ENCODE measurements around the gene ISG15. TPM values are rescaled to one million over a fixed set of nuclear protein-coding genes. Genes with fewer than 3 reads are reported as not detected.

ISG15 gene
- total and polyA plus RNA-seq, 12 donors = 9.8 to 186 (median 29.1) TPM

- Histone ChIP-seq H3K4me3 (peak overlapping the region; percentile 24 to 64 (median 58)), H3K27me3 (peaks cover 18 to 73% (median 62%) of the 10 kb centered on the region in 7 donors), H3K4me1 (peaks cover 4 to 35% (median 25%) of the 10 kb centered on the region in 9 donors), H3K27ac (no peak overlapping the region), H3K36me3 (peaks cover 0 to 15% (median 0%) of the 10 kb centered on the region in 9 donors), H3K9me3 (no peaks in the 10 kb centered on the region)
- 1 to 2% methylated on average over 42 to 48 of the region's 48 CpGs for WGBS, 2 donors
- peak in 6 of 8 donors; percentile 5 to 35 (median 20) for ATAC-seq
- TF ChIP-seq CTCF (IDR thresholded peaks at IDR 0.05) = peak in 8 of 9 donors; percentile 15 to 55 (median 41)
- no peak for DNase-seq
- intact Hi-C loops (cut with DNase I) = no loop called here
Measured at GRCh38 chr1:1058921-1059493, 45.7 kb downstream of the ISG15 start.

GRCh38 chr1:1059494-1060280 is 46.4 kb downstream of the ISG15 start:
- peak; percentile 83 to 91 for DNase-seq
- ATAC-seq = peak; percentile 82 to 93 (median 87)
- Histone ChIP-seq H3K27me3 (peaks cover 22 to 80% (median 69%) of the 10 kb centered on the region in 7 donors), H3K36me3 (peaks cover 0 to 8% (median 0%) of the 10 kb centered on the region in 9 donors), H3K9me3 (no peaks in the 10 kb centered on the region), H3K4me1 (peaks cover 4 to 38% (median 28%) of the 10 kb centered on the region in 9 donors), H3K4me3 (peak overlapping the region; percentile 24 to 64 (median 58)), H3K27ac (no peak overlapping the region)
- TF ChIP-seq CTCF (IDR thresholded peaks at IDR 0.05) = peak in 2 of 9 donors; percentile 2 to 3
- WGBS, 2 donors = 4 to 5% methylated on average over 43 to 68 of the region's 69 CpGs
- intact Hi-C loops (cut with DNase I) = loop anchor here in 5 of 10 donors (5.0 to 10.0 kb wide), 3 partner anchors 42 to 77 kb away; partner anchors contain the start of genes PERM1 (in 3 of the 5) and ISG15 (in 1 of the 5)

DNA sequence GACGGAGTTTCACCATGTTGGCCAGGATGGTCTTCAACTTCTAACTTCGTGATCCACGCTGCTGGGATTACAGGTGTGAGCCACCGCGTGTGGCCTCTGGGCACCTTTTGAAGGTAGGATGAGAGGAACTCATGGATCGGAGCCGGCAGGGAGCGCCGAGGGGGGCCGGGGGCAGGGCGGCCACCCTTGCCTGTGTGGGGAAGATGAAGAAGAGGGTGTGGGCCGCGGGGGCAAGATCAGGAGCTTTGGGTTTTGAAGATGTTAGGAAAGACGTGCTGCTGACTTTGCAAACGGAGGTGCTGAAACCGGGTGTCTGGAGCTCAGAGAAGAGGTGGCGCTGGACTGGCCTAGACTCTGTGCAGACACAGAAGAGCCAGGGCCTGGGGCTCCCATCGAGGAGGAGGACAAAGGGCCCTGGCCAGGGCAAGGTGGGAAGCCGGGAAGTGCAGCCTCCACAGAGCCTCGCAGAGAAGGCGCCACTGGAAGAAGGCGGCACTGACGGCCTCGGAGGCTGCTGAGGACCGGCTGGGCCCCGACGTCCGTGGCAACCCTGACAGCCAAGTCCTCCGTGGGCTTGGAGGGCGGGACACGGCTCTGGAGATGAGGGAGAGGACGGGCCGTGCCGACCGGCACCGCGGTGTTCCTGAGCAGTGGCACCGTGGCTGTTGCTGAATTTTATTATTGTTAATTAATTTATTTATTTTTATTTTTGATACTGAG is 47.1 kb downstream of the ISG15 start:
- H3K4me3 ChIP-seq = no peak overlapping the region
- no peak for TF ChIP-seq CTCF (IDR thresholded peaks at IDR 0.05)
- DNase-seq = no peak
- WGBS, 2 donors = 51 to 56% methylated on average over 38 of the region's 38 CpGs
- no peak overlapping the region for H3K27ac ChIP-seq
- peaks cover 22 to 83% (median 69%) of the 10 kb centered on the region in 7 donors for H3K27me3 ChIP-seq
- intact Hi-C loops (cut with DNase I) = loop anchor here in 5 of 10 donors (5.0 to 10.0 kb wide), 3 partner anchors 43 to 78 kb away; partner anchors contain the start of genes PERM1 (in 3 of the 5) and ISG15 (in 1 of the 5)
- no peaks in the 10 kb centered on the region for H3K9me3 ChIP-seq
- H3K4me1 ChIP-seq = peaks cover 4 to 38% (median 28%) of the 10 kb centered on the region in 9 donors
- no peak for ATAC-seq
- peaks cover 0 to under 1% (median 0%) of the 10 kb centered on the region in 9 donors for H3K36me3 ChIP-seq

Data from heart right ventricle (tissue), 16 donors.